ENCODE measurements around the gene VWA5B1.

DNA sequence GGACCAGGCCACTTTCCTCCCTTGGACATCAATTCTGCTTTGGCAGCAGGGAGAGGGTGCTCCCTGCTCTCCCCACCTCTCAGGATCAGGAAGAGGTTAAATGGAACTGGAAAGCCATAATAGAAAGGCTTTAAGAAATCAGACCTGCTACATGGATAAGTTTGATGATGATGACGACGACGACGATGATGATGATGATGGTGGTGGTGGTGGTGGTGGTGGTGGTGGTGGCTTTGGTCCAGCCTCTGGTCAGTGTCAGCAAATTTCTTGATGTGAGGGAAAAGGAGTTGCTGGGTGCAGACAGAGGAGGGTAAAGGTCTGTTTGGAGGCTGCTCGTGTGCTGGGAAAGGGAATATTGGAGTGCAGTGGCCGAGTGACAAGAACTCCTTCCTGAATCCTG lies 36.8 kb downstream of the VWA5B1 start:
- TF ChIP-seq CTCF (conservative IDR thresholded peaks at IDR 0.05; ENCODE audit: low read depth, low read length): no peak
- TF ChIP-seq RFX5 (IDR thresholded peaks at IDR 0.05; ENCODE audit: low read depth, low read length): no peak
- TF ChIP-seq BHLHE40 (IDR thresholded peaks at IDR 0.05; ENCODE audit: low read depth, low read length): no peak
- TF ChIP-seq CHD1 (IDR thresholded peaks at IDR 0.05; ENCODE audit: low read depth, low read length): no peak
- TF ChIP-seq MAZ (IDR thresholded peaks at IDR 0.05; ENCODE audit: borderline replicate concordance, low read depth, low read length): no peak
- TF ChIP-seq POLR2A (IDR thresholded peaks at IDR 0.05; ENCODE audit: low read depth, low read length): no peak
- TF ChIP-seq USF2 (IDR thresholded peaks at IDR 0.05; ENCODE audit: low read depth, low read length): no peak
- TF ChIP-seq SMC3 (IDR thresholded peaks at IDR 0.05; ENCODE audit: low read depth, low read length): no peak
- no peak for TF ChIP-seq RAD21 (IDR thresholded peaks at IDR 0.05; ENCODE audit: low read length)
- TF ChIP-seq MXI1 (IDR thresholded peaks at IDR 0.05; ENCODE audit: borderline replicate concordance, low read depth, low read length): no peak
- no peak for TF ChIP-seq MAFK (IDR thresholded peaks at IDR 0.05; ENCODE audit: low read depth, low read length)
- no peak for TF ChIP-seq NFE2L2 (IDR thresholded peaks at IDR 0.05; ENCODE audit: low read depth, low read length)
- no peak for TF ChIP-seq RCOR1 (IDR thresholded peaks at IDR 0.05; ENCODE audit: insufficient replicate concordance, low read length)

Data from IMR-90 (cell line).